CD14-positive monocyte (primary cell): ENCODE measurements around the gene FAM9C. TPM values are rescaled to one million over a fixed set of nuclear protein-coding genes. Genes with fewer than 3 reads are reported as not detected.

Experiments
- DNase-seq, 3 donors: peaks; one replicate each; pipeline ENCODE4 v3.0.0-alpha.2; 2011 to 2022
- H2AFZ ChIP-seq: 2 replicates; pipeline ENCODE4 v1.6.0; 2012; ENCODE audit warnings: mild to moderate bottlenecking, low read depth, low read length, inconsistent platforms; ENCODE audit not compliant: insufficient read depth, poor library complexity, severe bottlenecking
- H3K27ac ChIP-seq, 2 donors: 1 replicate in 1 of 2; 2 replicates in 1 of 2; pipeline ENCODE4 v1.5.1; 2012 to 2013; ENCODE audit warnings: low read length in 2 of 2, control low read depth in 1 of 2, inconsistent platforms in 1 of 2, low read depth in 1 of 2, mild to moderate bottlenecking in 1 of 2
- H3K27me3 ChIP-seq, 2 donors: one replicate each; pipeline versions ENCODE4 v1.6.0 to v1.6.1; 2011 to 2013; ENCODE audit warnings: low read length in 2 of 2; ENCODE audit not compliant: control insufficient read depth in 2 of 2, insufficient read depth in 2 of 2
- H3K36me3 ChIP-seq, 2 donors: replicated peaks in 1 of 2; 1 replicate in 1 of 2; 2 replicates in 1 of 2; pipeline versions ENCODE4 v1.5.1 to v1.6.1; 2012 to 2013; ENCODE audit warnings: low read length in 2 of 2, control low read depth in 1 of 2, inconsistent platforms in 1 of 2, mild to moderate bottlenecking in 1 of 2; ENCODE audit not compliant: insufficient read depth in 2 of 2, control insufficient read depth in 1 of 2
- H3K4me1 ChIP-seq, 2 donors: 1 replicate in 1 of 2; 2 replicates in 1 of 2; pipeline versions ENCODE4 v1.5.1 to v1.6.1; 2012 to 2013; ENCODE audit warnings: low read length in 2 of 2, control low read depth in 1 of 2, inconsistent platforms in 1 of 2, mild to moderate bottlenecking in 1 of 2, moderate library complexity in 1 of 2; ENCODE audit not compliant: insufficient read depth in 2 of 2, control insufficient read depth in 1 of 2
- H3K4me2 ChIP-seq: replicated peaks from 2 replicates; pipeline ENCODE3; 2012; ENCODE audit warnings: low read length, moderate library complexity, mild to moderate bottlenecking; ENCODE audit not compliant: poor library complexity, severe bottlenecking; ENCODE audit errors: extremely low read depth
- H3K4me3 ChIP-seq, 3 experiments: fragments of 200-600 bp in 1 of 3; sonication (generic) in 1 of 3; replicated peaks in 1 of 3; 1 replicate in 2 of 3; 2 replicates in 1 of 3; pipeline ENCODE4 v1.5.1; 2011 to 2013; ENCODE audit warnings: low read length in 3 of 3, mild to moderate bottlenecking in 3 of 3, control low read depth in 2 of 3, low read depth in 2 of 3, inconsistent platforms in 1 of 3, moderate library complexity in 1 of 3
- H3K79me2 ChIP-seq: 2 replicates; pipeline ENCODE4 v1.6.0; 2012; ENCODE audit warnings: mild to moderate bottlenecking, control low read depth, inconsistent platforms, low read length, moderate library complexity; ENCODE audit not compliant: insufficient read depth
- H3K9ac ChIP-seq: 2 replicates; pipeline ENCODE4 v1.6.0; 2017; ENCODE audit warnings: low read length, mild to moderate bottlenecking; ENCODE audit not compliant: insufficient read depth, poor library complexity, severe bottlenecking
- H3K9me3 ChIP-seq, 2 donors: replicated peaks in 1 of 2; 1 replicate in 1 of 2; 2 replicates in 1 of 2; pipeline versions ENCODE4 v1.5.1 to v1.6.1; 2012 to 2013; ENCODE audit warnings: low read length in 2 of 2, control low read depth in 1 of 2; ENCODE audit not compliant: control insufficient read depth in 1 of 2, insufficient read depth in 1 of 2
- H4K20me1 ChIP-seq: 2 replicates; pipeline ENCODE4 v1.6.0; 2012; ENCODE audit warnings: mild to moderate bottlenecking, low read length, control low read depth, moderate library complexity; ENCODE audit not compliant: insufficient read depth
- H3K27ac Mint-ChIP-seq, 7 donors: one replicate each; pipeline ENCODE4 v1.8.0; 2020; ENCODE audit warnings: mild to moderate bottlenecking in 7 of 7, mixed read lengths in 7 of 7, moderate library complexity in 6 of 7, inconsistent platforms in 2 of 7
- H3K27me3 Mint-ChIP-seq, 3 donors: one replicate each; pipeline ENCODE4 v1.8.0; 2021 to 2022; ENCODE audit warnings: low read depth in 3 of 3, mild to moderate bottlenecking in 3 of 3, mixed read lengths in 3 of 3, moderate library complexity in 3 of 3, inconsistent platforms in 1 of 3
- H3K36me3 Mint-ChIP-seq, 2 donors: one replicate each; pipeline ENCODE4 v1.8.0; 2020; ENCODE audit warnings: mixed read lengths in 2 of 2, inconsistent platforms in 1 of 2, mild to moderate bottlenecking in 1 of 2
- H3K4me1 Mint-ChIP-seq: one replicate; pipeline ENCODE4 v1.8.0; 2020; ENCODE audit warnings: mild to moderate bottlenecking, mixed read lengths
- H3K4me3 Mint-ChIP-seq, 2 donors: one replicate each; pipeline ENCODE4 v1.8.0; 2020; ENCODE audit warnings: mild to moderate bottlenecking in 2 of 2, mixed read lengths in 2 of 2, moderate library complexity in 1 of 2
- H3K9me3 Mint-ChIP-seq, 7 donors: one replicate each; pipeline ENCODE4 v1.8.0; 2020 to 2022; ENCODE audit warnings: mixed read lengths in 7 of 7, mild to moderate bottlenecking in 6 of 7, moderate library complexity in 6 of 7, inconsistent platforms in 2 of 7
- WGBS: methylation state at CpG from one replicate; pipeline ENCODE4 v1.1.5; 2013; ENCODE audit warnings: missing lambda C conversion rate; ENCODE audit not compliant: insufficient coverage; 5-methylcytosine and 5-hydroxymethylcytosine counted together
- intact Hi-C, 2 donors: fragments of 100-400 bp; cut with micrococcal nuclease; formaldehyde crosslinking; loops; one replicate each; pipeline versions ENCODE4 v1.15.0 to v1.15.1; 2023
- polyA plus RNA-seq, 3 donors: library from polyadenylated mRNA; depleted of rRNA in 1 of 3; unstranded in 2 of 3; stranded (reverse) in 1 of 3; fragments of 300-500 nt in 2 of 3; fragments of >200 nt in 1 of 3; fragmentation: Illumina TruSeq in 2 of 3; gene quantifications; 1 replicate in 2 of 3; 2 replicates in 1 of 3; pipeline ENCODE4 v1.2.3, GENCODE V29; 2012 to 2021
- TF ChIP-seq, protein P1 (sequence below): fragments of 200-600 bp; IDR thresholded peaks from one replicate; pipeline ENCODE4 v1.8.0; 2022; ENCODE audit warnings: antibody characterized with exemption, mild to moderate bottlenecking

The FAM9C gene
- polyA plus RNA-seq, 3 donors = not detected

DNA sequence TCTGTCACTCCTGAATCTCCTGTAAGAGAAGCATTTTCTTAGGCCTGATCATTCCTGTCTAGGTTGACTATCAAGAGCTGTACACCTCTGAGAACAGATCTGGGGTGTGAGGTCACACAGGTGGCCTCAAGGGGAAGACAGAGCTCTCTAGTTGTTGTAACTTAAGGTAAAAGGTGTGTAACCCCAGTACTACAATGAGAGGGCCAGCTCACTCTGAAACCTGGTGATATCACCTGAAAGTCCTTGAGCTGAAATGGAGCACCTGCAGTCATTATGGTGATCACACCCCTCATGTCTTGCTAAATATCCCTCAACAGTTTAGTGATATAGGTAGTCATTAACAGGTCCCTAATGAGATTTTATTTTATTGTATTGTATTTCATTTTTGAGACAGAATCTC lies 8.8 kb upstream of the FAM9C start:
- intact Hi-C loops = loop anchor here in 1 of 2 donors (5.0 kb wide), 1 partner anchor 46 kb away; no protein-coding TSS in a partner anchor
- Mint-ChIP-seq H3K36me3 (peaks cover 3 to 6% of the 10 kb centered on the region in 2 donors), H3K4me1 (peaks cover 59% of the 10 kb centered on the region), H3K4me3 (no peak overlapping the region), H3K27ac (no peak overlapping the region), H3K27me3 (peaks cover 0 to 53% (median 0%) of the 10 kb centered on the region in 3 donors), H3K9me3 (no peaks in the 10 kb centered on the region)
- Histone ChIP-seq H3K27ac (no peak overlapping the region), H3K9ac (no peak overlapping the region), H2AFZ (no peak overlapping the region), H3K4me2 (no peak overlapping the region), H3K4me1 (peaks cover 58 to 69% of the 10 kb centered on the region in 2 donors), H3K9me3 (no peaks in the 10 kb centered on the region), H3K27me3 (peaks cover 0 to 31% of the 10 kb centered on the region in 2 donors), H3K79me2 (peaks cover 11% of the 10 kb centered on the region), H3K4me3 (no peak overlapping the region), H3K36me3 (no peaks in the 10 kb centered on the region), H4K20me1 (no peaks in the 10 kb centered on the region)
- DNase-seq = no peak
- TF ChIP-seq, protein P1, sequence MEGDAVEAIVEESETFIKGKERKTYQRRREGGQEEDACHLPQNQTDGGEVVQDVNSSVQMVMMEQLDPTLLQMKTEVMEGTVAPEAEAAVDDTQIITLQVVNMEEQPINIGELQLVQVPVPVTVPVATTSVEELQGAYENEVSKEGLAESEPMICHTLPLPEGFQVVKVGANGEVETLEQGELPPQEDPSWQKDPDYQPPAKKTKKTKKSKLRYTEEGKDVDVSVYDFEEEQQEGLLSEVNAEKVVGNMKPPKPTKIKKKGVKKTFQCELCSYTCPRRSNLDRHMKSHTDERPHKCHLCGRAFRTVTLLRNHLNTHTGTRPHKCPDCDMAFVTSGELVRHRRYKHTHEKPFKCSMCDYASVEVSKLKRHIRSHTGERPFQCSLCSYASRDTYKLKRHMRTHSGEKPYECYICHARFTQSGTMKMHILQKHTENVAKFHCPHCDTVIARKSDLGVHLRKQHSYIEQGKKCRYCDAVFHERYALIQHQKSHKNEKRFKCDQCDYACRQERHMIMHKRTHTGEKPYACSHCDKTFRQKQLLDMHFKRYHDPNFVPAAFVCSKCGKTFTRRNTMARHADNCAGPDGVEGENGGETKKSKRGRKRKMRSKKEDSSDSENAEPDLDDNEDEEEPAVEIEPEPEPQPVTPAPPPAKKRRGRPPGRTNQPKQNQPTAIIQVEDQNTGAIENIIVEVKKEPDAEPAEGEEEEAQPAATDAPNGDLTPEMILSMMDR = no peak

DNA sequence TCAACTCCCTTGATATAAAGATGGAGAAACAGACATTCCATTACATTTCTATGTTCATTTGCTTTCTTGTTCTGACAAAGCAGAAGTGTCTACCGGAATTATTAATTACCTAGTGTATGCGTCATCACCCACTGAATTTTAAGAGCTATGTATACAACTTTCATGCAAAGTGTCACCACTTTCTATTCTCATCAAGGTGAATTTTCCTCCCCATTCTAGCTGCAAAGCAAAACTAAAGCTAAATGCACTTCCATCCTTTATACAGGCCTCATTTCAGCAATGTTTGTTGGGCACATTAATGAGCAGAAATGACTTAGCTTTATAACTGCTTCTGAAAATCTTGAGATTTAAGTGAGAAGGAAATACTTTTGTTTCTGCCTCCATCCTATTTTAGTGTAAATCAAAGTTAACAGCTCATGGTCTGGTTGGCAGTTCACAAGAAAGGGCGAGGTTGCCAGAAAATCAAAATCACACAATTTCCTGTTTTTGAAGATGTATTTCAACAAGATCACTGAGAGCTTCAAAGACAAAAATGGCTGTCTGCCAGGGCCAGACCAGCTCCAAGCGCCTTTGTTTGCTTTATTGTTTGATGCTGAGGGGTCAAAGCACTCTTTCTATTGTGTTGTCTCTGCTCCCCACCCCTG lies 7.2 kb upstream of the FAM9C start:
- H3K36me3 Mint-ChIP-seq = peaks cover 3 to 6% of the 10 kb centered on the region in 2 donors
- H3K9me3 ChIP-seq = no peaks in the 10 kb centered on the region
- no peak overlapping the region for H3K4me3 ChIP-seq
- peaks cover 0 to 25% of the 10 kb centered on the region in 2 donors for H3K27me3 ChIP-seq
- H3K9ac ChIP-seq = no peak overlapping the region
- no peaks in the 10 kb centered on the region for H3K9me3 Mint-ChIP-seq
- intact Hi-C loops = loop anchor here in 1 of 2 donors (5.0 kb wide), 1 partner anchor 44 kb away; no protein-coding TSS in a partner anchor
- H3K4me2 ChIP-seq = no peak overlapping the region
- no peak overlapping the region for H2AFZ ChIP-seq
- H3K36me3 ChIP-seq = no peaks in the 10 kb centered on the region
- H3K27me3 Mint-ChIP-seq = peaks cover 0 to 44% (median 0%) of the 10 kb centered on the region in 3 donors
- H4K20me1 ChIP-seq = no peaks in the 10 kb centered on the region
- peak overlapping the region; percentile 59 to 77 for H3K27ac ChIP-seq
- H3K4me3 Mint-ChIP-seq = no peak overlapping the region
- H3K79me2 ChIP-seq = peaks cover 11% of the 10 kb centered on the region
- H3K4me1 ChIP-seq = peaks cover 69 to 76% of the 10 kb centered on the region in 2 donors
- TF ChIP-seq, protein P1 = no peak
- H3K27ac Mint-ChIP-seq = peak overlapping the region; percentile 81 to 90 (median 85)
- WGBS = no CpG with 5 or more reads among the region's 4 CpGs
- H3K4me1 Mint-ChIP-seq = peaks cover 64% of the 10 kb centered on the region
- peak; percentile 31 to 54 (median 46) for DNase-seq
